GM21529 (cell line): ENCODE measurements around the gene FSD2.
A peak's percentile ranks its signal among the peaks of the same experiment; 100 is the strongest.

ENCODE experiments used
- ATAC-seq: cut with Tn5 transposase; IDR thresholded peaks from one replicate; pipeline ENCODE4 v1.9.1; 2021; ENCODE audit not compliant: unreplicated experiment

FSD2 gene

GRCh38 chr15:82805994-82806406, at the start of gene FSD2:
FSD2 (minus strand) TSS chr15:82806069; CDS start chr15:82787390, 18,679 bp downstream.
- ATAC-seq = peak; percentile 61

GRCh38 chr15:82854554-82854953, 48.7 kb upstream of the FSD2 start:
- ATAC-seq = no peak

GRCh38 chr15:82852941-82853561, 47.2 kb upstream of the FSD2 start:
- ATAC-seq = no peak

GRCh38 chr15:82851981-82852511, 46.2 kb upstream of the FSD2 start:
- no peak for ATAC-seq

GRCh38 chr15:82851306-82851850, 45.5 kb upstream of the FSD2 start:
- no peak for ATAC-seq

GRCh38 chr15:82850731-82851130, 44.9 kb upstream of the FSD2 start:
- ATAC-seq = no peak

- peak; percentile 71 for ATAC-seq
Observed at GRCh38 chr15:82849556-82850512, 44.0 kb upstream of the FSD2 start.

GRCh38 chr15:82848241-82848993, 42.5 kb upstream of the FSD2 start:
- ATAC-seq = no peak

GRCh38 chr15:82847703-82848102, 41.8 kb upstream of the FSD2 start:
- no peak for ATAC-seq

- no peak for ATAC-seq
Observed at GRCh38 chr15:82846621-82847020, 40.8 kb upstream of the FSD2 start.

- no peak for ATAC-seq
Observed at GRCh38 chr15:82845686-82846085, 39.8 kb upstream of the FSD2 start.

- no peak for ATAC-seq
Observed at GRCh38 chr15:82843566-82843965, 37.7 kb upstream of the FSD2 start.

GRCh38 chr15:82840166-82840565, 34.3 kb upstream of the FSD2 start:
- no peak for ATAC-seq

- no peak for ATAC-seq
Observed at GRCh38 chr15:82839136-82839535, 33.3 kb upstream of the FSD2 start.

GRCh38 chr15:82838096-82838735, 32.3 kb upstream of the FSD2 start:
- no peak for ATAC-seq

- ATAC-seq = no peak
Observed at GRCh38 chr15:82835391-82835917, 29.6 kb upstream of the FSD2 start.

- no peak for ATAC-seq
Observed at GRCh38 chr15:82833362-82833682, 27.5 kb upstream of the FSD2 start.

- ATAC-seq = peak; percentile 79
Observed at GRCh38 chr15:82832601-82833361, 26.9 kb upstream of the FSD2 start.

GRCh38 chr15:82831894-82832600, 26.2 kb upstream of the FSD2 start:
- ATAC-seq = no peak
